22Rv1 (cell line): ENCODE results near the gene SKOR1.

Experiments used
- H3K27ac ChIP-seq: fragments of 450-650 bp; 2 replicates; pipeline ENCODE4 v1.5.1; 2017
- CTCF ChIP-seq: fragments of 450-650 bp; IDR thresholded peaks from 2 replicates; pipeline ENCODE4 v1.5.1; 2017; ENCODE audit warnings: mild to moderate bottlenecking
- ZFX ChIP-seq: fragments of 450-650 bp; IDR thresholded peaks from 2 replicates; pipeline ENCODE4 v1.6.1; 2017; ENCODE audit warnings: antibody characterized with exemption, borderline replicate concordance

The SKOR1 gene

GRCh38 chr15:67850336-67850735 is 25.0 kb downstream of the SKOR1 start:
- no peak overlapping the region for H3K27ac ChIP-seq
- TF ChIP-seq CTCF: no peak
- TF ChIP-seq ZFX: no peak

GRCh38 chr15:67850994-67851571 is 25.8 kb downstream of the SKOR1 start:
- H3K27ac ChIP-seq: no peak overlapping the region
- TF ChIP-seq CTCF: no peak
- no peak for TF ChIP-seq ZFX

GRCh38 chr15:67852418-67852817 is 27.1 kb downstream of the SKOR1 start:
- H3K27ac ChIP-seq: no peak overlapping the region
- TF ChIP-seq ZFX (no peak), CTCF (no peak)

- TF ChIP-seq ZFX (no peak), CTCF (no peak)
Observed at GRCh38 chr15:67853454-67853853, 28.1 kb downstream of the SKOR1 start.

GRCh38 chr15:67854358-67854757 is 29.0 kb downstream of the SKOR1 start:
- TF ChIP-seq CTCF: no peak
- no peak overlapping the region for H3K27ac ChIP-seq

More at GRCh38 chr15:67853454-67853853, 28.1 kb downstream of the SKOR1 start:
- H3K27ac ChIP-seq: no peak overlapping the region

- H3K27ac ChIP-seq: no peak overlapping the region
- no peak for TF ChIP-seq CTCF
- TF ChIP-seq ZFX: no peak
Observed at GRCh38 chr15:67855842-67856241, 30.5 kb downstream of the SKOR1 start.

- TF ChIP-seq CTCF (no peak), ZFX (no peak)
- no peak overlapping the region for H3K27ac ChIP-seq
Observed at GRCh38 chr15:67857220-67857619, 31.9 kb downstream of the SKOR1 start.
